GM12873 (cell line): ENCODE results near the gene DUSP2.

ENCODE experiments used
- CTCF ChIP-seq: IDR thresholded peaks from 2 replicates; pipeline ENCODE4 v1.5.1; 2012; ENCODE audit warnings: low read depth, mild to moderate bottlenecking, moderate library complexity, low read length, control low read depth; ENCODE audit not compliant: insufficient read depth; ENCODE audit errors: missing control alignments

The DUSP2 gene

GRCh38 chr2:96145036-96145847 is at the start of gene DUSP2:
Gene DUSP2, minus strand, starts transcription at chr2:96145440. Its CDS starts 86 bp downstream, at chr2:96145354.
- no peak for TF ChIP-seq CTCF

GRCh38 chr2:96191937-96192670 is 46.9 kb upstream of the DUSP2 start:
- no peak for TF ChIP-seq CTCF

- TF ChIP-seq CTCF = no peak
Measured at GRCh38 chr2:96188821-96189526, 43.7 kb upstream of the DUSP2 start.

DNA sequence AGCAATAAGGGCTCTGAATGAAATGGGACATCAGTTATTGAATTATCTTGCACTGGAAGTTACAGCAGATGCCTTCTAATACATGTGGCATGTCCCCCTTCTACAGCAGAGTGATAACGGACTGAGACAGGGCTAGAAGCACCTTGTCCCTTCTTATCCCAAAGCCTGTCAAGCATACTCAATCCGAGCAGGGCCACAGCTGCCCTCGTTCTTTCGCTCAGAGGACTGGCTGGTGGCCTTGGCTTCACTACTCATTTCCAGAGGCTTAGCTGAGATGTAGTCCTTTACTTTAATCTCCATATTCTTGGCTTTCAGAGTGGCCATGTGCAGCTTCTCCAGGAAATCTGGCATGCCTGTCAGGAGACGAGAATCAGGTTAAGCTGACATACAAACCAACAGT is 41.3 kb upstream of the DUSP2 start:
- no peak for TF ChIP-seq CTCF

DNA sequence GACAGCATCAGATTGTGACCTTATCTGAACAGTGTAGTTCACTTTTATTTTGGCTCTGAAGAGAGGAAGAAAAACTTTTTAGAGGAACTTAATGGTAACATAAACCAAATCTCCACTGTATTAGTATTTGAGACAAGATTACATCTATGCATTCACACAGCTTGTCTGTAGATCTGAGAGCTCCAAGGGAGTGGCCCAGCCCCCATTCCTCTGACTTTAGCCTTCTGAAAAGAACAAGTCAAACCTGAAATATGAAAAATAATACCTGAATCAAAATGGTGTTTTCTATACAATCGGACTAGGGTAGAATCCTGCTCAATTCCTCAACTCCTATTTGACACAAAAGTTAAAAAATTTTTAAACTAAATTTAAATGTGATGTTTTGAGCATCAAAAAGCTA is 40.3 kb upstream of the DUSP2 start:
- no peak for TF ChIP-seq CTCF

DNA sequence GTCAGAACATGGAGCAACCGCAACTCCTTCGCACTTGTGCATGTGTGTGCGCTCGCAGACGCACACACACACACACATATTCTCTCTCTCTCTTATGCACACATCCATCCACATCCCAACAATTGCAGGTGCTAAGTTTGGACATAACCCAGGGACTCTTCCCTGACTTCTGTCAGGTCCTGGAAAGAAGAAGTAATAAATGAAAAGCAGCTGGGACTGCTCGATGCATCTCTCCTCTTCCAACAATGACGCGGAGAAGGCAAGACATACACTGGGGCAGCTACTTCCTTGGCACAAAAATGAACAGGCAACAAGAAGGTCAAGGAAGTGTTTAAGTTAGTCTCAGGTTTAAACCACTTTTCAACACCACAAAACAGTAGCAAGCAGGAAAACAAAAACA is 39.7 kb upstream of the DUSP2 start:
- no peak for TF ChIP-seq CTCF

GRCh38 chr2:96184188-96184587 is 38.9 kb upstream of the DUSP2 start:
- TF ChIP-seq CTCF = no peak
